GM23248 (cell line): ENCODE results near the gene SLC6A7.

Experiments
- EZH2 ChIP-seq: fragments of 200-600 bp; sonication (generic); IDR thresholded peaks from 2 replicates; pipeline ENCODE4 v1.6.1; 2018; ENCODE audit warnings: antibody characterized with exemption, mild to moderate bottlenecking; ENCODE audit not compliant: insufficient read depth, poor library complexity, severe bottlenecking
- EZH2phosphoT487 ChIP-seq: fragments of 200-600 bp; sonication (generic); IDR thresholded peaks from 2 replicates; pipeline ENCODE4 v1.6.1; 2018; ENCODE audit warnings: antibody characterized with exemption, moderate library complexity, mild to moderate bottlenecking, low read depth; ENCODE audit not compliant: insufficient read depth

DNA sequence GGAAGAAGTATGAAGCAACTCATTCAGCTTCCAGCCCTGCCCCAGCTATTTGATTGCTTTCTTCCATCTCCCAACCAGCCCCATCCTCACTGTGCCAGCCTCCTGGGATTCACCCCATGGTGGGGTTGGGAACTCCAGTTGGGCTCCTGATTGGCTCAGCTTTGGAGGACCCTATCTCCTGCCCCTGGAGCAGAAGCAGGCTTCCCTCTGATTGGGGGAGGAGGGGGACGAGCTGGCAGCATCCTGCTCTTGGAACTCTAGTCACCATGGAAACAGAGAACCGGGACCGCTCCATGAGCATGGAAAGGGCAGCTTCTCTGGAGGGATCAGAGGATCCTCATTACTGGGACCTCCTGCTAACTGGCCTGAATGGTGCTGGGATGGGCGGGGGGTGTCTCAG, 2.6 kb downstream of the SLC6A7 start:
- TF ChIP-seq EZH2: no peak
- no peak for TF ChIP-seq EZH2phosphoT487
